ENCODE measurements around the gene SERPINA5.

SERPINA5 gene

DNA sequence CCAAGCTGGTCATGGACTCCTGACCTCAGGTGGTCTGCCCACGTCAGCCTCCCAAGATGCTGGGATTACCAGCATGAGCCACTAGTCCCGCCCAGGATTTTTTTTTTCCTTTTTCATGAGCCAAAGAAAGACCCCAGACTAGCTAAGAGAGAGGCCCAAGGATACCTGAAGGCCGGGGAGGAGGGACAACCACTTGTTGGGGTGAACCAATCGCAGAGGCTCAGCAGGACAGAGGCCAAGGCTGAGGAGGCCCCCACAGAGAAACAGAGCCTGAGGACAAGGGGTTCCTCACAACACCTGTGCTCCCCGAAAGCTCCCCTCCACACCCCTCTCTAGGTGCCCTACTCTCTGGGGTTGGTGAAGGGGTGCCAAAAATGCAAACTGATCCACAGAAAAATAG lies 30.0 kb downstream of the SERPINA5 start:
- TF ChIP-seq, protein P1, sequence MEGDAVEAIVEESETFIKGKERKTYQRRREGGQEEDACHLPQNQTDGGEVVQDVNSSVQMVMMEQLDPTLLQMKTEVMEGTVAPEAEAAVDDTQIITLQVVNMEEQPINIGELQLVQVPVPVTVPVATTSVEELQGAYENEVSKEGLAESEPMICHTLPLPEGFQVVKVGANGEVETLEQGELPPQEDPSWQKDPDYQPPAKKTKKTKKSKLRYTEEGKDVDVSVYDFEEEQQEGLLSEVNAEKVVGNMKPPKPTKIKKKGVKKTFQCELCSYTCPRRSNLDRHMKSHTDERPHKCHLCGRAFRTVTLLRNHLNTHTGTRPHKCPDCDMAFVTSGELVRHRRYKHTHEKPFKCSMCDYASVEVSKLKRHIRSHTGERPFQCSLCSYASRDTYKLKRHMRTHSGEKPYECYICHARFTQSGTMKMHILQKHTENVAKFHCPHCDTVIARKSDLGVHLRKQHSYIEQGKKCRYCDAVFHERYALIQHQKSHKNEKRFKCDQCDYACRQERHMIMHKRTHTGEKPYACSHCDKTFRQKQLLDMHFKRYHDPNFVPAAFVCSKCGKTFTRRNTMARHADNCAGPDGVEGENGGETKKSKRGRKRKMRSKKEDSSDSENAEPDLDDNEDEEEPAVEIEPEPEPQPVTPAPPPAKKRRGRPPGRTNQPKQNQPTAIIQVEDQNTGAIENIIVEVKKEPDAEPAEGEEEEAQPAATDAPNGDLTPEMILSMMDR (IDR thresholded peaks at IDR 0.05; ENCODE audit: insufficient read depth, low read depth, low read length, missing control alignments): no peak
- H3K4me3 ChIP-seq (ENCODE audit: low read depth, low read length): no peak overlapping the region
- DNase-seq (ENCODE audit: low read depth): no peak

DNA sequence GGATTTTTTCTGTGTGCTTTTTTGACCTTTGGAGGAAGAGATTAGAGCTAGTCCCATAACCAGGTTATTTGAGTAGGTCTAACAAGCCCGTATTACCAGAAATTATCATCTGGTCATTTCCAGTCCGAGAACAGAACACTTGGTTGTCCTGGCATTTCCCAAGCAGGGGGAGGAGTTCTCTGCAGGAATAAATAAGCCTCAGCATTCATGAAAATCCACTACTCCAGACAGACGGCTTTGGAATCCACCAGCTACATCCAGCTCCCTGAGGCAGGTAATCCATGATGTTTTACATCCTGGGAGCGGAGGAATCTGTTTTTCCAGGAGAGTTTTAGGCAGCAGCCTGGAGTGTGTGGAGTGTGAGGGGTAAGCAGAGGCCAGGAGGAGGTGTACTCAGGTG lies 30.9 kb downstream of the SERPINA5 start, which contains the start of gene SERPINA3:
SERPINA3 (plus strand) TSS at position 218 of the 400 bp plus-strand sequence. CDS start 2,051 bp downstream, outside the sequence.
- H3K4me3 ChIP-seq (ENCODE audit: low read depth, low read length): no peak within 1 kb of the TSS
- TF ChIP-seq, protein P1 (IDR thresholded peaks at IDR 0.05; ENCODE audit: insufficient read depth, low read depth, low read length, missing control alignments): no peak
- no peak for DNase-seq (ENCODE audit: low read depth)

DNA sequence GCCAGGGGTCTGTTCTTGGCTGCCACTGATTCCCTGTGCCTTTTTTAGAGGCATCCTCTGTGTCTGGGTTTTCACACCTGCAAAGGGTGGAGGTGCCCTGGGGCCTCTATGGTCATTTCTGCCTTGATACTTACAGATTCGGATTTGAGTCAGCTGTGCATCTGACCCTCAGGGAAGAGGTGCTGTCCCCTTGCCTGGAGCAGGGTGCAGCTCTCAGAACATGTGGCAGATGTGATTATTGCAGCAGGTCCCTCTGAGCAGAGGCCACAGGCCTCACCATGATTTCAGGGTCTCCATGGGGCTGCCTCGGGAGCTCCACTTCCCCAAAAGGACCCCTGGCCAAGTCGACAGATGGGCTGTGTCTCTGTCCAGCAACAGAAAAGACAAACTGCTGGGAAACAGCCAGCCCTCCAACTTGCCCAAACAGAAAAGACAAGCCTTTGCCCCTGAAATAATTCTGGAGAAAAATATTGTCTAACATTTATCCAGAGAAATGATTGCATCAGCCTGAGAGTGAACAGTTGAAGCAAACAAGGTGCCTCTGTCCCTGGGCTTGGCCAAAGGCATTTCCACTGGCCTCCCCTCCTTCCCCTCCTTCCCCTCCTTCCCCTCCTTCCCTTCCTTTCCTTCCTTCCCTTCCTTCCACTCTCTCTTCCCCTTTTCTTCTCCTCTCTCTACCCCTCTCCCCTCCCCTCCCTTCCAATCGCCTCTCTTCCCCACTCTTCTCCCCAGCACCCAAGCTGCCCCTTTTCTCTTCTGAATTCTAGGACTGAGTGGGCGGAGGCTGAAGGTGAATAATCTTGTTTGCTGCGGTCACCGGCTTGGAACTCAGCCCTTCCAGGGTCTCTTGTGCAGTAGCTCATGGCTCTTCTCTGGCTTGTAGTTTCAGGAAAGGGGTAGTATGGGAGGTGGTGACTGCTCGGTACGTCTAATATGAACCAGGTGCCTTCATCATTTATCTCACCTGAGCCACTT lies 31.6 kb downstream of the SERPINA5 start:
- no peak for DNase-seq (ENCODE audit: low read depth)
- TF ChIP-seq, protein P1 (IDR thresholded peaks at IDR 0.05; ENCODE audit: insufficient read depth, low read depth, low read length, missing control alignments): no peak
- H3K4me3 ChIP-seq (ENCODE audit: low read depth, low read length): no peak overlapping the region

DNA sequence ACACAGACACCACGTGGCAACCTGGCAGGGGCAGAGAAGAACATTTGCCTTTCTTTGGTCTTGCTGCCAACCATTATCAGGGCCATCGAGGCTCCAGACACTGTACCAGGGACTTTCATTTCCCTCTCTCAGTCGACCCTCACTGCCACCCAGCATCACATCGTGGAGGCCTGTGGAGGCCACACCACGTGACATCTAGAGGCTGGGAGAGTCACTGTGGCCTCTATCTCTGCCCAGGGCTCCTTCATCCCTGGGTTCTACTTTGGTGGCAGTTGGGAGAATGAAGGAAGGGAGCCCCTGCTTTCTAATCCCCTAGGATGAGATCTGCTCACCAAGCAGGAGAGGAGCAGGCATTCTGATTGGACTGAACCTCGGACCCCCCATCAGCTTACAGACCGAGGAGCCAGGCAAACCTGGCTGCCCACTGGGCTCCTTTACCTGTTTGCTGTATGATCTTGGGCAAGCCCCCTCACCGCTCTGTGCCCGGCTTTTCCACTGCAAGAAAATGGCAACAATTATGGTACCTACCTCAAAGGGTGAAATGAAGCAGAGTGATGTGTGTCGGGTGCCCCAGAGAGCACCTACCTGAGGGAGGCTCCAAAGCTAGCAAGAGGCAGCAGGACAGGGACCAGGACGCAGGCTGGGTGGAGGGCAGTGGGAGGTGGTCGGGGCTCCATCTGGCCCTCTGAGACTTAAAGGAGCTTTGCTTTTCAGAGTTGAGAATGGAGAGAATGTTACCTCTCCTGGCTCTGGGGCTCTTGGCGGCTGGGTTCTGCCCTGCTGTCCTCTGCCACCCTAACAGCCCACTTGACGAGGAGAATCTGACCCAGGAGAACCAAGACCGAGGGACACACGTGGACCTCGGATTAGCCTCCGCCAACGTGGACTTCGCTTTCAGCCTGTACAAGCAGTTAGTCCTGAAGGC lies 32.8 kb downstream of the SERPINA5 start:
- no peak for DNase-seq (ENCODE audit: low read depth)
- H3K4me3 ChIP-seq (ENCODE audit: low read depth, low read length): no peak overlapping the region
- TF ChIP-seq, protein P1 (IDR thresholded peaks at IDR 0.05; ENCODE audit: insufficient read depth, low read depth, low read length, missing control alignments): no peak

DNA sequence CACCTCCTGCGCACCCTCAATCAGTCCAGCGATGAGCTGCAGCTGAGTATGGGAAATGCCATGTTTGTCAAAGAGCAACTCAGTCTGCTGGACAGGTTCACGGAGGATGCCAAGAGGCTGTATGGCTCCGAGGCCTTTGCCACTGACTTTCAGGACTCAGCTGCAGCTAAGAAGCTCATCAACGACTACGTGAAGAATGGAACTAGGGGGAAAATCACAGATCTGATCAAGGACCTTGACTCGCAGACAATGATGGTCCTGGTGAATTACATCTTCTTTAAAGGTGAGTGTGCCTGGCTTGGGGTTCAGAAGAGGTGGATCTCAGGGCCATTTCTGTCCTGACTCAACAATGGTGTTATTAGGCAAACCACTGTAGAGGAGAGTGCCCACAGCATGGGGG lies 33.6 kb downstream of the SERPINA5 start:
- DNase-seq (ENCODE audit: low read depth): no peak
- TF ChIP-seq, protein P1 (IDR thresholded peaks at IDR 0.05; ENCODE audit: insufficient read depth, low read depth, low read length, missing control alignments): no peak
- no peak overlapping the region for H3K4me3 ChIP-seq (ENCODE audit: low read depth, low read length)

DNA sequence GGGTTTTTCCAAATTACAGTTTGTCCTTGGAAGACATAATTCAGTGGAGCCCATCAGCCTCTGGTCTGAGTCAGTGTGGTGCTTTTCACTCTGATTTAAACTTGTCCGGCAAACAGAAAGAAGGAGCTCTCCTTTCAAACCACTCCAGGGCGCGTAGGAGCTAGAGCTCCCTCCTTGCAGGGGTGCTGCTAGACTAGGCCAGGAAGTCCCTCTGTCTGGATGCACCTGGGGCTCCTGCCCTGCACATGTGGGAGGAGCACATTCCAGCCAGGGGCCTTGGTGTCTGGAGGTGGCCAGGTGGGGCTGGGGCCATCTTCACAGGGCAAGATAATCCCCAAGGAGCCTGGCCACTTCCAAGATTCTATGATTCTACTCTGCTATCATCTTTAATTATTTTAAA lies 34.0 kb downstream of the SERPINA5 start:
- TF ChIP-seq, protein P1 (IDR thresholded peaks at IDR 0.05; ENCODE audit: insufficient read depth, low read depth, low read length, missing control alignments): no peak
- DNase-seq (ENCODE audit: low read depth): no peak

More for the DNA sequence above, 34.0 kb downstream of the SERPINA5 start:
- no peak overlapping the region for H3K4me3 ChIP-seq (ENCODE audit: low read depth, low read length)

All from GM12865 (cell line).